HG03196 (cell line): Measurements from ENCODE around the gene KRTAP10-3.
"Not testable (repeated sequence)": the region's sequence is repeated elsewhere in the genome, so short reads cannot be mapped to it uniquely, and the experiment has no call there.

Experiments
- ATAC-seq: cut with Tn5 transposase; IDR thresholded peaks from one replicate; pipeline ENCODE4 v1.9.1; 2021; ENCODE audit not compliant: unreplicated experiment

KRTAP10-3 gene

DNA sequence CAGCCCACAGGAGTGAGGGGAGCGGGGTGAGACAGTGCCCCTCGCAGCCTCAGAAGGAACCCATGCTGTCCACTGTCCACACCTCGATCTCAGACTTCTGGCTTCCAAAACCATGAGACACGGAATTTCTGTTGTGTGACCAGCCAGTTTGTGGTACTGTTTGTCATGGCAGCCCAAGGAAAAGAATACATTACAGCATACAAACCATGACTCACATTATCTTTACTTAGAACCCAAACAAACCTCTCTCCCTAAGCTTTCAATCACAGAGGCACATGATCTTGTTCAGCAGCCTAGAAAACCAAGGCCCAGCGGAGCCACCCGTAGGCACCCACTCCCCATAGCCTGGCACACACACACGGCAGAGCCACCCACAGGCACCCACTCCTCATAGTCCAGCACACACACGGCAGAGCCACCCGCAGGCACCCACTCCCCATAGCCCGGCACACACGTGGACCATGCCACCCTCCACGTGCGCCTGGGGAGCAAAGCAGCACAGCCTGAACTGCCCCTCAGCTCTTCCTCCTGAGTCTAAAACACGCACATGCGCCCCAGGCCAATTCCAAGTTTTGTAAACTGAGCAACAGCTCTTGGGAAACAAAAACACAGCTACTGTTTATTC, 14.5 kb upstream of the KRTAP10-3 start:
- ATAC-seq, result no peak

DNA sequence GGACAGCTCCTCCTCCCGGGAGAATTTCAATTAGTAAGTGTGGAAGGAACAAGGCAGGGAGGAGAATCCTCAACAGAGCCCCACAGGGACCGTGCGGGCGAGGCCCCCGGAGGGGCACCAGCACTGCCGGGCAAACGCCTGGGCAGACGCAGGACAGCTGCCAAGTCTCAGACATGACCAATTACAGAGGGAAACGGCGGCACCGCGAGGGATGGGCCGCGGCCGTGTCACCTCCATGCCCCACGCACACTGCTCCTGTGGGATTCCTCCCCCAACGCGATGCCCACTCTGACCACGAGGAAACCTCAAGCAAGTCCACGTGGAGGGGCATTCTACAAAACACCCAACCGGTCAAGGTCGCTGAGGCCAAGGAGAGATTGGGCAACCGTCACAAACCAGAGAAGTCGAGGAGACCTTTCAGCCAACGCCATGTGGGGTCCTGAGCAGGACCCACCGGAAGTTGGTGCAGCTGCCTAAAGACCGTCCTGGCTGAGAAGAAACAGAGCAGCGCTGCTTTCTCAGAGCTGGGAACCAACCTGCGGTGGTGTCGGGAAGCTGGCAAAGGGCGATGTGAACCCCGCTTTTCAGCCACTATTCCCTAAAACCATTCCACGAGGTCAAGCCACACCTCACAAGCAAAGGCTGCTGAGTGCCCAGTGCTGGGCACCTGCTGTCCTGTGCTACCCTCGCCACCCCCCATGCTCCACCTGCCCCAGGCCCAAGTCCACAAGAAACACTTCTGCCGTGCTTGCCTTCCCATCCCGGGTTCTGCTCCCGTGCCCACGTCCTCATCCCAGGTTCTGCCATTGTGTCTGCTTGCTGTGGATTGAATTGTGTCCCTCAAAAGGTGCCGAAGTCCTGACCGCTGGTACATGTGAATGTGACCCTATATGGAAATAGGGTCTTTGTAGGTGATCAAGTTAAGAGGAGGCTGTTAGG, 13.5 kb upstream of the KRTAP10-3 start:
- ATAC-seq, result no peak

DNA sequence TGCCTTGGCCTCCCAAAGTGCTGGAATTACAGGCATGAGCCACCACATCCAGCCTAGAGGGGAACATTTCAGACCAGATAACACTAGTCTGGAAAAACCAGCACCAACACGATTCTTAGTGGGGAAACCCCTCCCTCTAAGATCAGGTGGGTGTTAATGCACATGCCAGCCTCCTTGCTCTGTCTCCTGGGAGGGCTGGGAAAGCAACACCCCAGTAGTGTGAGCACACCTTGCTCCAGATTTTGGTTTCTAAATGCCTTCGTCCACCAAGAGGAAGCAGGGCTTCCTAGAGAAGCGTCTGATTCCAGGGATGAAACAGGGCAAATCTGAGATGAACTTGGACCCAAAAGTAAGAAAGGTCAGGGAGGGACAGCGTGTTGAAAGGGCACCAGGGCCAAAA, 12.7 kb upstream of the KRTAP10-3 start:
- ATAC-seq, result no peak

DNA sequence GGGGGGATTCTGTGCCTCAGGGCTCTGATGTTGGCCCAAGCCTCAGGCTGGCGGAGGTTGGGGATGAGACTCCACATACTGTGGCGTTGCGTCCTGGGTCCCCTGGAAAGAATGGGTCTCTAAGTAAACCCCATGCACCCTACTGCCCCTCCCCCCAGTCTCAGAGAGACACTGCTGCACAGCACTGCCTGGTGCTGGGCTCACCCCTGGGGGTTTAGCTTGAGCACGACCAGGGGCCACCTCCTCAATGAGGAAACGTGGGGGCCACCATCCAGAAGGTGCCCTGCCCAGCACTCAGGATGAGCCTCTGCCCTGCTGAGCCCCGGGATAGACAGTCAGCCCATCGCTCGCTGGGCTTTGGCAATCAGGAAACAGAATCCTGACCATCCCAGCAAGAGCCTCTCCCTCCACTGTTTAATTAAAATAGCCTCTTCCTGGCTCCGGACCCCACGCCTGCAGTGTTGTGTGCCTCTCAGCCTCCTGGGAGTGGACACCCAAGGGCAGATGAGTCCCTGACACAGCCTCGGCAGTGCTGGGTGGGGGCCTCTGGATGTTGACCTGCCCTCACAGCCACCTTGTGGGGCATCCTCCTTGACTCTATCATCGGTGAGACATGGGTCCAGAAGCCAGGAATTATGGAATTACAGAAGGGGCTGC, 11.4 kb upstream of the KRTAP10-3 start:
- no peak for ATAC-seq

DNA sequence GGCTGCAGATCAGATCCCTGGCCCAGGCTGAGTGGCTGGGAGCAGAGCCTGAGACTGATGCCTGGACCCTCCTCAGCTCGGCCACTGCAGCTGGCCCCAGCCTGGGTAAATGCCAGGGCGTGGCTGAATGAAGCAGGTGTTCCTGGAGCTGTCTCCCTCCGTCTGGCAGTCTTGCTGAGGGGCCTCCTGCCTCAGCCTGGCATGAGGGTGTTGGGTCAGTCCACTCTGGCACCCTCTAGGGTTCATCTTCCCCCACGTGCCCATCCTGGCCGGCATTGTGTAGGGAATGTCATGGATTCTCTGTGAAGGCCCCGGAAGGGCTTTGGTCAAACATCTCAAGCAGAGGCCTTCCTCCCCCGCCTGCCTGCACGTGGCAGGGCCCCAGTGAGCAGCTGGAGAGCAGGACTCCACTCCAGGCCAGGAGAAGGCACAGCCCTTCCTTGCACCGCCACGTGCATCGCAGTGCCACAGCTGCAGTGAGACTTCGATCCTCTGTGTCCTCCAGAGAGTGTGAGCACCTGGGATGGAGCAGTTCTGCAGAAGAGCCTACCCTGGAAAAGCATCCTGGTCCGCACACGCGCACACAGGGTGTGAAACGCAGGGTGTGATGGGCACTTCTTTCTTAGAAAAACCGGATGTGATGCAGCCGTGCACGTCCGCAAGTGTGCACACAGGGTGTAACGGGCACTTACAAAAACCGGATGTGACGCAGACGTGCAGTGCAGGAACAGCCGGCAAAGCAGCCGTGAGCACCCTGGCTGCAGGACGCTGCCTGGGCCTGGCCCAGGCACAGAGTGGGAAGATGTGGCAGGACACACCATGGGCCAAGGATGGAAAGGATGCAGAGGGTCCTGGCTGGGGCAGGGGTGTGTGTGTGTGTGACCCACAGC, 10.3 kb upstream of the KRTAP10-3 start:
- no peak for ATAC-seq

DNA sequence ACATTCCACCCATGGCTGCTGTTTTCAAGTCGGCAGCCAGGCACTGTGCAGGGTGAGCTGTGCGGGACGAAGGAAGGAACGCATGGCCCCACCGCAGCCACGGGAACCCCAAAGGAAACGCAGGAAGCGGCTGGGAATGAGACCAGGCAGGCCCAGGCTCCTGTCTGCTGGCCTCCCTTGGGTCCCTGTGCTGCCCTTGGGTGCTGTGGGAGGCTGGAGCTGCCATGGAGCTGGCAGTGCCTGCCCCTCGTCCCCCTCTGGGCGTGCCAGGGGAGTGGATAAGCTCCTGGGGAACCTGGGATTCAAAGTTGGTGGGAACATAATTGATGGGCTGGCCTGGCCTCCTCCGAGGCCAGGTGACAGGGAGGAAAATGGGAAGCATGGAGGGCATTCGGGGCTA, 9.7 kb upstream of the KRTAP10-3 start:
- ATAC-seq, result no peak

DNA sequence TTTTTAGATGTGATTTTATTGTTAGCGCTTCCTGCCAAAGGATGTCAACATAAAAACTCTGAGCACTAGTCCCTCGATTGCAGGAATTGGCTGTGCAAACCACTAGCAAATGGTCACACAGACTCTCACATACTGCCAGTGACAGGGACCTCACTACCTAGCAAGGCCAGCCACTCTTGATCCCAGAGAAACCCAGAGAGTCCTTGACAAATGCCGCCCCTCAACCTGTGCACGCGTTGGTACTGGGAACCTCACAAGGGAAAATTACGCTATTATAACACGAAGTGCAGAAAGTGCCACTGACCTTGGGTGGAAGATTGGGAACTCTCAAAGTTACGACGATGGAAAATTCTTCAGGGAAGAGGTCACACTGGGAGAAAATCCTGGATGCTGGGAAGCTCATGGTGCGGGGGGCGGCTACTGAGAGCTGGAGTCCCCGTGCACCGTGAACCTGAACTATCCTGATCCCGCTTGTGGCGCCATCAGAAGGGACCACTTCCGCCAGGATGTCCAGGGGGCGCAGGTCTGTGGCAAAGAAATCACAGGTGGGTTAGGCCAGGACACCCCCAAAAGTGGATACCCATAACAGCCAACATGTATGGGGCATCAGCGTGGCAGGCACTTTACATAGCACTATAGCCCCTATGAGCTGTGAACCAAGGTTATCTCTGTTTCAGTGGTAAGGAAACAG, 9.0 kb upstream of the KRTAP10-3 start:
- ATAC-seq, result no peak

DNA sequence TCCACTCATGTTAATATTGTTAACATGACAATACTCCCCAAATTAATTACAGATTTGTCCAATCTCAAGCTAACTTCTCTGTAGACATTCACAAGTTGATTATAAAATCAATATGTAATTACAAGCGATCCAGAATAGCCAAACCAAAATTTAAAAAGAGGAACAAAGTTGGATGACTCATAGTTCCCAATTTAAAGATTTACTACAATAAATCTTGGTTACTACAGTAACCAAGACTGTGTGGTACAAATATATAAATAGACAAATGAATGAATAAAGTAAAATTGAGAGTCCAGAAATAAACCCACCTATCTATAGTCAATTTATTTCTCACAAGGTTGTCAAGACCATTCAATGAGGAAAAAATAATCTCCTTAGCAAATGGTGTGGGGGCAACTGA, 7.8 kb upstream of the KRTAP10-3 start:
- ATAC-seq, result no peak

DNA sequence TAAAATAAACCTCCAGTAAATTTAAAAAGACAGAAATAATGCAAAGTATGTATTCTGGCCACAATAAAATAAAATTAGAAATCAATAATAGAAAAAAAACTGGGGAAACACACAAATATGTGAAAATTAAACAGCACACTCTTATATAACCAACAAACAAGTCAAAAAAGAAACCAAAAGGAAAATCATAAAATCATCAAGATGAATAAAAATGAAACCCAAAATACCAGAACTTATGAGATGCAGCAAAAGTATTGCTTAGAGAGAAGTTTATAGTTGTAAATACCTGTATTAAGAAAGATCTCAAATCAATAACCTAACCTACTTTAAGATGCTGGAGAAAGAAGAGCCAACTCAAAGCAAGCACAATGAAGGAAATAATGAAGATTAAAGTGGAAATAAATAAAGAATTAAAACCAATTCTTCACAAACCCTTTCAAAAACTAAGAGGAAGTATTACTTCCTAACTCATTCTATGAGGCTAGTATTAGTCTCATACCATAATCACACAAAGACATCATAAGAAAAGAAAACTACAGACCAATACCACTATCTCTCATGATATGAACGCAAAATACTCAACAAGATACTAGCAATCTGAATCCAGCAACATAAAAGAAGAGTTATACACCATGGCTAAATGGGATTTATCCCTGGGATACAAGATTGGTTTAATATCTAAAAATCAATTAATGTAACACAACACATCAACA, 6.4 kb upstream of the KRTAP10-3 start:
- ATAC-seq, result no peak

DNA sequence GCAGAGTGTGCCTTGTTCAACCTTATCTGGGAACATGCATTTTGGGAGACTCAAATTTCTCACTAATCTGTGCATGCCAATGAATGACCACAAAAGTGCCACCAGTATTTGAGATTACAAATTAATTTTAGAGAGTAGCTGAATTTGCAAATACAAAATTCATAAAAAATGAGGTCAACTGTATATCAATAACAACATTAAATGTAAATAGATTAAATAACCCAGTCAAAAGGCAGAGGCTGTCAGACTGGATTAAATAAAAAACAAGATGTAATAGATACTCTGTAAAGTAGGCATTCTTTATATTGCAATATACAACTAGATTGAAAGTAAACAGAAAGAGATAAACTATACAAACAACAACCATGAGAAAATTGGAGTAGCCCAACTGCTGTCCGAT, 5.5 kb upstream of the KRTAP10-3 start:
- ATAC-seq, result no peak

DNA sequence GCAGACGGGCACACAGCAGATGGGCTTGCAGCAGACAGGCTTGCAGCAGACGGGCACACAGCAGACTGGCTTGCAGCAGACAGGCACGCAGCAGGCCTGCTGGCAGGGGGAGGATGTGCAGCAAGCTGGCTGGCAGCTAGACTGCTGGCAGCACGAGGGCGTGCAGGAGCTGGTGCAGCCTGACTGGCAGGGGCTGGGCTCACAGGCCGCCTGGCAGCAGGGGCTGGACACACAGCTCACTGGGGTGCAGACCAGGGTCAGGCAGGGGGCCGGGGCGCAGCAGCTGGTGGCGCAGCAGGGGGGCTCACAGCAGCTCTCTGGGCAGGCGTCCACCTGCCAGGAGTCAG, 293 bp downstream of the KRTAP10-3 start:
- ATAC-seq, result not testable (repeated sequence)

DNA sequence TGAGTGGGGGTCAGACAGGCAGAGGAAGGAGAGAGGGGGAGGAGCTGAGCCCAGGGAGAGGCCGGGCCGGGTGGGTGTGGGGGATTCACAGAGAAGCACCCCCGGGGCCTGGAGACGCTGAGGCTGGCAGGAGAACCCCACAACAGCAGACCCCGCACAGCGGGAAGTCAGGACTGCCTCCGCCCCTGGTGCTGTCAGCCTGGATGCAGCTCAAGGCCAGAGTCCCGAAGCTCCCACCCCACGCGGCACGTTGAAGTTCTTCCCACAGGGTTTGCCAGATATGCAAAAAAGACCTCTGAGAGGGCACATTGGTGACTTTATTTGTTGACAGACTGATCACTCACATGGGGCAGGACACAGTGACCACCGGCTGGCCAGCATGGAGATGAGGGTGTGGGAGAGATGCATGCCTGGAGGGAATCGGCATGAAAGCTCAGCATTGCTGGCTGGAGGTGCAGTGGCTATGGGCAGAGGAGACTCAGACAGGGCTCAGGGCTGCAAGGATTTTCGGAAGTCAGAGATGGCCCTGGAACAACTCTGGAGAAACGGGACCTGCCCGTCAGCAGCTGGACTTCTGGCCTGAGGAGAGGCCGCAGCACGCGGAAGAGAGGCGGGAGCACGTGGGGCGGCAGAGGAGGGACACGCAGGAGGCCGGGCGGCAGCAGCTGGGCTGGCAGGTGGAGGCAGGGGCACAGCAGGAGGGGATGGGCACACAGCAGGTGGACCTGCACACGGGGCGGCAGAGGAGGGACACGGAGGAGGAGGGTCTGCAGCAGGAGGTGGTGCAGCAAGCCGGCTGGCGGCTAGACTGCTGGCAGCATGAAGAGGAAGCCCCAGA, 885 bp downstream of the KRTAP10-3 start:
- no peak for ATAC-seq

DNA sequence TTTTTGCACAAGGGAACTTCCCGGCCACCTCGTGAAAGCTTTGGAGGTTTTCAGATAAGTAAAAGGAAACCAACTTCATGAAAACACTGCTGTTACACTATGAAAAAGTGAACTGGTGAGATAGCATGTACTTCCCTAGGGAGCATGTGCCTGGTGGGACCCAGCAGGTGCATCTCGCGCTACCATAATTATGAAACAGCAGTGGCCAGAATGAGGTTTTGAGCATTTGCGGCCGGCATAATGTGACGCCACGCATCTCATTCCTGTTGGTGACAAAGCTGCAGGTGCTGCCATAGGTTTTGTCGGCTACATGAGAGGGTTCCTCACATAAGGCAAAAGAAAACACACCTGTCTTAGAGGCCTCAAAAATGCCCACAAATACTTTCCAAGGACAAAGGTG, 1.7 kb downstream of the KRTAP10-3 start:
- no peak for ATAC-seq

DNA sequence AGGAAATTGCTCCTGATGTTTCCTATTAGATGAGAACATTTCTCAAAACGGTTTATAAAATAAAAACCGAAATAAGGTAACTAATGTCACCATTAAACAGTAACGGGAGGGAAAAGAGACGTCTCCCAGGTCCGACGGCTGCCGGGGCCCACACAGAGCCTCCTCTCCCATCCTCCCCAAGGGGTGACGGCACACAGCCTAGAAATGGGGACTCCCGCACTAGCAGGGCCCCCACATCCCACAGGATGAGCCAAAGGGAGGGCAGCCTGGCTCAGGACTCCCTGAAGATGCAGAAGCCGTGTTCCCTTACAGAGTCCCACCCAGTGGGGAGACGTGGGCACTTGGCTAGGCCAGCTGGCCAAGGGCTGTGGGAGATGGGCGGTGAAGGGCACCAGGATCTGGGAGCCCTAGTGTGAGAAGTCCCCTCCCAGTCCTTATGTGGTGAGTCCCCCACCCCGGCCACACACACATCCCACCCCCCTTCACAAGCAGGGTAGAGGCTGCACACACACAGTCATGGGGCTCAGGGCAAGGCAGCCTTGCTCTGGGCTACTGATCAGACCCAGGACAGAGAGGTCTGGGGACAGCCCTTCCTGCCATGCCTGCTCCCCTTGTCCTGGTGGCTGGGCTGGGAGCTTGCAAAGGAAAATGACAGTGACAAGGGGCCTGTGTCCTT, 3.3 kb downstream of the KRTAP10-3 start:
- ATAC-seq, result no peak

DNA sequence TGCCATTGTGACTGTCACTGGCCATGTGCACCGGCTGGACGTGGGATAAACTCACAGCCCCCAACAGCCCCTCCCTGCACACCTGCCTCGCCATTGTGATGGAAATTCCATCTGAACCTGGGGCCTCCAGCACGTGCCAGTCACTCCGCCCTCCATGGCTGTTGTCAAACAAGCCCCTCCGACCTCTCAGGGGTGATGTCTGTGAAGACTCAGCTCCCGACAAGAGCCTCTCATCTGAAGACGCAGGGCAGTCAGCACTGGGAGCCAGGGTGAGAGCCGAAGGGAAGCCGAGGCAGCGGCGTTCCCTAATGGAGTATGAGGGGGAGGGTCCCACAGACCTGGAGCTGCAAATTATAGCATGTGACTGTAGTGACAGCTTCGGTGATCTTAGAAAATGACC, 5.9 kb downstream of the KRTAP10-3 start:
- ATAC-seq, result no peak

DNA sequence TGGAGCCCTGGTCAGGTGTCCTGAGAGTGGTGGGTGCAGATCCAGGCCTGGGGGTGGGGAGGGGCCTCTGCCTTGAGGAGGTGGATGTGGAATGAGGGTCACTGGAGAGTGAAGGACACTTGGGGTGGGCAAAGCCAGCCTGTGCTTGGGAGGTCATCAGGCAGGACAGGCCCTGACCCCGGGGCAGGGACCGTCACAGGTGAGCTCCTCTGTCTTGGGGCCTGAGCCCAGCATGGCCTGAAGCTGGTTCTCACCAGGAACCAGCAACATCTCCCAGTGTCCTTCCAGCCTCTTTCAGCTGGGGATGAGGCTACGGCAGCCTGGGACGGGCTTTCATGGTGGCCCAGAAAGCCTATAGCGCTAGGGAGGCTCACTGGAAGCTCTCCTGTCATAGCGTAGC, 6.5 kb downstream of the KRTAP10-3 start:
- no peak for ATAC-seq

DNA sequence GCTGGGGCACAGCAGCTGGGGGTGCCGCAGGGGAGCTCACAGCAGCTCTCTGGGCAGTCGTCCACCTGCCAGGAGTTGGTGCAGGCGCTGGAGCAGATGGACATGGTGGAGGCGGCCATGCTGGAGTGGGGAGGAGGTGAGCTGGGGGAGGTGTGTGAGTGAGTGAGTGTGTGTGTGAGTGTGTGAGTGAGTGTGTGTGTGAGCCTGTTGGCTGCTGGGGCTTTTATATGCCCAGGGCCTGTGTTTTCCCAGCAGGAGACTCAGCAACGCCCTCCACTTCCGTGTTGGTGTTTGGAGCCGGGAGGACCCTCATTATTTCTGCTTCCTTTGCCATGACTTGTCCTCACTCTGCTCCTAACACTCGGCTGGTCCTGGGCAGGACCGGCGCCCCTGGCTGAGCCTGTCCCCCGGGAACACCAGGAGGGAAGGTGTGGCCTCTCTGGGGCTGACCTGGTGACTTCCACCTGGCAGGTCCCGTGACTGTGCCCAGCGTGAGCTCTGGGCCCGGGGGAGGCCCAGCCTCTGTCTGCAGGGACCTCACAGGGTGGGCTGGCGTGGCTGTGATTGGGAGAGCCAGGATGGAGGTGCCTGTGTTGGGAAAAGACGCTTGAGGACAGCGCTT, 7.1 kb downstream of the KRTAP10-3 start, which contains the start of gene KRTAP10-2:
TSS of gene KRTAP10-2 (minus strand) at position 166 of the 622 bp plus-strand sequence. CDS start at position 119, 47 bp downstream.
- ATAC-seq, result no peak

DNA sequence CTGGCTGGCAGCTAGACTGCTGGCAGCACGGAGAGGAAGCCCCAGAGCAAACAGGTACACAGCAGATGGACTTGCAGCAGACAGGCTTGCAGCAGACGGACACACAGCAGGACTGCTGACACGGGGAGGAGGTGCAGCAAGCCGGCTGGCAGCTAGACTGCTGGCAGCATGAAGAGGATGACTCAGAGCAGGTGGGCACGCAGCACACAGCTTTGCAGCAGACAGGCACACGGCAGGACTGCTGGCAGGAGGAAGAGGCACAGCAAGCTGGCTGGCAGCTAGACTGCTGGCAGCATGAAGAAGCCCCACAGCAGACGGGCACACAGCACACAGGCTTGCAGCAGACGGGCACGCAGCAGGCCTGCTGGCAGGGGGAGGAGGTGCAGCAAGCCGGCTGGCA, 7.8 kb downstream of the KRTAP10-3 start:
- ATAC-seq, result no peak
